Suprapubic skin (tissue), 4 donors: ENCODE measurements around the gene NLRX1.

ENCODE experiments used
- CTCF ChIP-seq, 2 donors: fragments of 200-600 bp in 1 of 2; fragments of 450-650 bp in 1 of 2; sonication (generic) in 1 of 2; IDR thresholded peaks; one replicate each; pipeline ENCODE4 v1.5.1; 2016 to 2019; ENCODE audit warnings: antibody characterized with exemption in 2 of 2, mild to moderate bottlenecking in 1 of 2, moderate library complexity in 1 of 2
- POLR2A ChIP-seq, 2 donors: fragments of 450-650 bp; IDR thresholded peaks; one replicate each; pipeline ENCODE4 v1.6.1; 2017; ENCODE audit warnings: antibody characterized with exemption in 2 of 2, mild to moderate bottlenecking in 2 of 2, moderate library complexity in 2 of 2
- POLR2AphosphoS5 ChIP-seq, 3 donors: sonication (generic); formaldehyde crosslinking; IDR thresholded peaks; one replicate each; pipeline ENCODE4 v1.6.1; 2017; ENCODE audit warnings: antibody characterized with exemption in 3 of 3

- TF ChIP-seq CTCF (IDR thresholded peaks at IDR 0.05) (no peak), POLR2A (IDR thresholded peaks at IDR 0.05) (no peak), POLR2AphosphoS5 (IDR thresholded peaks at IDR 0.05) (no peak)
These were observed 42.7 kb upstream of the NLRX1 start for GRCh38 chr11:119125821-119126220.
